GM19099 (cell line): ENCODE measurements around the gene ZNF552.

Experiments
- POLR2A ChIP-seq: IDR thresholded peaks from 3 replicates; pipeline ENCODE4 v1.6.1; 2011; ENCODE audit warnings: low read depth; ENCODE audit not compliant: insufficient read length; ENCODE audit errors: extremely low read depth

ZNF552 gene

DNA sequence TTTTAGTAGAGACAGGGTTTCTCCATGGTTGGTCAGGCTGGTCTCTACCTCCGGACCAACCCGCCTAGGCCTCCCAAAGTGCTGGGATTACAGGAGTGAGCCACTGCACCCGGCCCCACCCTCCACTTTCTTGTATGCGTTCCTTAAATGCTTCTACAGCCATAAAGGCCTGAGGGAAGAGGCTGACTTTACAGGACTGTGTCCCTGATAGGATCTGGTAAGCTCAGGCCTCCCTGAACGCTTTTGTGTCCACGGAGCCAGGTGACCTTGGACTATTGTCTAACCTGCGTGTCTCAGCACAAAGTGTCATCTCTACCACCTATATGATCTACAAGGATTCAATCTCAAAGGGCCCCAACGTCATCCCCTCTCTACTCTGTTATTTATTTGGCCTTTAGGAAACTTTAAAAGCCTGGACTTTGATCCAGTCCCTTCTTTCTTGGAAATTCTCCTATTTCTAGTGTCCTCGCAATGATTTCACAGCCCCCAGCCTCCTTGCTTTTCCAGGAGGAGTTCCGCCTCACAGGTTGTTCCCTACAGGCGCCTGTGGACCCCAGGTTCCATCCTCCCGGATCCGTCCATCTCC lies 701 bp downstream of the ZNF552 start:
- TF ChIP-seq POLR2A, result no peak

DNA sequence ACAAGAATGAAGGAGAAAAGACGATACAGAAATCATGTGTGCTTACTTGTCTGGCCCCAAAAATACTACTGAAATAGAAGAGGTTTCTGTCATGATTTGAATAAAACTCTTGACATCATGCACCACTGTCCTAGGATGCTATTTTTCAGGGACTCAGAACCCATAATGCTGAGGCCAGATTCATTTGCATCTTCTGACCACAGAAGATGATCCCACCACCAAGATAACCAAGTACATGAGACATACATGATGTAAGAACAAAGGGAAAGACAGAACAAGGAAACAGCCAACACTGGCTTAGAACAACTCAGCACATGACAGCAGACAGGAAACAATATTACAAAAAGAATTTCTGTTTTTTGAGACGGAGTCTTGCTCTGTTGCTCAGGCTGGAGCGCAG lies 2.5 kb downstream of the ZNF552 start:
- no peak for TF ChIP-seq POLR2A

DNA sequence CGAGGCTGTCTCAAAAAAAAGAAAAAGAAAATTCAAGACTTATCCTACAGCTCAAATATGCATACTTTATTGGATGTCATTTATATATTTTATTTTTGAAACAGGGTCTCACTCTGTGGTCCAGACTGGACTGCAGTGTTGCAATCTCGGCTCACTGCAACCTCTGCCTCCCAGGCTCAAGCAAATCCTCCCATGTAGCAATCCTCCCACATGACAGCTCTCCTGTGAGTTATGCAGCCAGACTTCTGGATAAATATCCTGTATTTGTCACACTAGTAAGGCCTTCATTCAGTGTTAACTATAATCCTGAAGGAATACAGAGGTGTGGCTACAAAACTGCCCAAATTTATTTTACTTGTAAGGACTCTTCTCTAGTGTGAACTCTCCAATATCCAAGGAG lies 7.2 kb downstream of the ZNF552 start:
- no peak for TF ChIP-seq POLR2A

DNA sequence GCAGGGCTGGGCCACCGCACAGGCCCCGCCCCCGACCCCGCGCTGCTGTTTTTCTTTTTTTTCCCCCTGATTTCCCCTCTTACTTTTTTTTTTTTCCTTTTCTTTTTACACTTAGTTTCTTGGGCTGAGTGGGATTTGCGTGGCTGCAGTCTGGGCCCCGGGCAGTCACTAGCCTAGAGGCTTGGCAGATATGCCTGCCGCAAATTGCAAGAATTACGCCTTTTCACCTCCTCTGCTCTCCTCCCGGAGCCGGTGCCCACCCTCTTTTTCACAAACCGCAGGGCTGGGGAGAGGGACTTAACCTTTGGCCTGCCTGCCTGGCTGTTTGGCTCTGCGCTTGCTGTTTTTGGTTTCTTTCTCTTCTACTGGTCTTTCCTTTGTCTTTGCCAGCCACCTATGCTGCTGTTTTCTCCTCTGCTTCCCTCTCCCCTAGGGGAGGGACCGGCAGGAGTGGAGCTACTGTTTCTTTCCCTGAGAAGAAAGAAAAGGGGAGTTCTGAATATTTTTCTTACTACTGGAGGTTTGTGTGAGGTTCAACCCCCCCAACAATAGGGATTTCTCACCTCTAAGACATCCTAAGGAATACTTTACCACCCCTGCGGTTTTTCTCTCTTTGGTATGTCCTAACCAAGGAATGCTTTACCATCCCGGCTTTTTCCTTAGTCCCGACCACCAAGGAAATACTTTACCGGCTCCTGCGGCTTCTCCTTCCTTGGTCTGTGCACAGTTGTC lies 11.0 kb downstream of the ZNF552 start:
- no peak for TF ChIP-seq POLR2A

DNA sequence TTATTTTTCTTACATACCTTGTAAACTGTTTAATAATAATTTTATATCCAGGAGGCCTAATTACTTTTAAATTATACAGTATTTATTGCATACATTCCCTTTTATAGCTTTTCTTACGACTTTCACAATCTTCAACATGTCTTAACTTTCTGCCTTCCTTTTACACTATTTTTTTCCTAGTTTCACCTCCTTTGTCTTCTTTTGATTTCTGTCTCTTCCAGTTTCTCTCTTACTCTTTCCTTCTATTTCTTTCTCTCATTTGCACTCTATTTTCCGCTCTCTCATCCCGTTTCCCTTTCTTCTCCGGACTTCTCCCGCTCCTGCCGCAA lies 11.5 kb downstream of the ZNF552 start:
- no peak for TF ChIP-seq POLR2A

DNA sequence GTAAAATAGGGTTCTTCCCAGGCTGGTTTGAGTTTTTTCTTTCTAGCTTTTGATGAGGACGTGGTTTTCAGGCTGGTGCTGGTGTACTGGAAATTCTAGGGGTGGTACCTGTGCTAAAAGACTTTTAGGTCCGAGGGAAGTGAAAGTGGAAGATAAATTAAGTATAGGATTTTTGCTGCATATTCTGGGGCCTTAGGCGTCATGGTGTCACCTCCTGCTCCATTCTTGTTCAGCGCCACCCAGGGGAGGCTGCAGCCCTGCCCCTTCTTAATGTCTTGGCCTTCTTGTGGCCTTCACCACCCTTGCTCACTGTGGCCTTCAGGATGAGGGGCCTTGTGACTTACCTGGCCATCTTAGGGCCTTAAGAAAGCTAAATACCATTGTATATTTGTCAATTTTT lies 12.4 kb downstream of the ZNF552 start:
- TF ChIP-seq POLR2A, result no peak

DNA sequence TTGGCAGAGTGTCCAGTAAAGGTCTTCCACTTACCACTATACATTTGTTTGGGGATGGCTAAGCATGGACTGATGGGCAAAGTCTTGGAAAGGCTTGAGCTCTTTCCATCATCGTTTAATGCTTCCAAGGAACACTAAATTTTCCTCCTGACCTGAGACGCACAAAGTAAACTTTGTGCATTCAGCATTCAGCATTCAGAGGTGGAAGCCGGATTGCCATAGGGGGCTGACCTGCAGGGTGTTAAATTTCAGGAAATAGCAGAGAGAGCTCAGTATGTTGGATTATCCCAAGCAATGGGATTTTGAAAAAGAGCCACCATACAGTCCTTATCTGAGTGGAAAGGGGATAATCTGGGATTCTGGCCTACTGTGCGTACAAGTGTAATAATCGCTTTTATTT lies 14.0 kb downstream of the ZNF552 start:
- TF ChIP-seq POLR2A, result no peak

DNA sequence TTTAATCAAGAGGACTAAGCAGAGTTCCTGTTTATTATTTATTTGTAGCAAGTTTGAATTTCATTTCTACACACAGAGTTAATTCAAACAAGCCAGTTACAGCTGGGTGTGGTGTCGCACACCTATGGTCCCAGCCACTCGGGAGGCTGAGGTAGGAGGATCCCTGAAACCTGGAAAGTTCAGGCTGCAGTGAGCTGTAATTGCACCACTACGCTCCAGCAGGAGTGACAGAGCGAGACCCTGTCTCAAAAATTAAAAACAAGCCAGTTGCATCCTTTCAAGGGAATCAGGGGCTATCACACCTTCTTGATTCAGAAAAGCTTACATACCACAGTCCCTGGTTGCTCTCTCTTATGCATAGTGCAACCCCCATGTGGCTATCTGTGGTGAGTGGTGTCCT lies 25.4 kb downstream of the ZNF552 start:
- TF ChIP-seq POLR2A, result no peak

DNA sequence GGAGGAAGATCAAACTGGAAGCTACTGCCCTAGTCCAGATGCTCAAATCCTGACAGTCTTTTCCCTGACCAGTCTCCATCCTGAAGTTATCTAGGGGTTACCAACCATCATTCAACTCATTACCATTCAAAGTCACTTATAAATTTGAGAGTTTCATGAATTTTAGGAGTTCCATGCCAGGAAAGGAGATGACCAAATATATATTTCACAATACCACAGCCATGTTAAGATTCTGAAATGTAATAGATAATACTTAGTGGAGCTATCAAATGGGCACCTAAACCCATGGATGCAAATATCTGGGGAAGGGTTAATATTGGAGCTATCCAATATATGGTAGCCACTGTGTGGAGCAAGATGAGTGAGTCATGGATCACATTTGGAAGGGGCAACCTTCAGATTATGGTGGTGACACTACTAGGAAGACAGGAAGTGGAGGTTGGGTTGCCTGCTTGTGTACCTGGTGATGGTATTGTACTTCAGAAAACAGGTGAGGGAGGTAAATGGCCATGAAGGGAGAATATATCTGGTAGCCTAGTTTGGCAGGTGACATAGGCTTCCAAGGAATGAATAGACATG lies 26.5 kb downstream of the ZNF552 start:
- TF ChIP-seq POLR2A, result no peak

DNA sequence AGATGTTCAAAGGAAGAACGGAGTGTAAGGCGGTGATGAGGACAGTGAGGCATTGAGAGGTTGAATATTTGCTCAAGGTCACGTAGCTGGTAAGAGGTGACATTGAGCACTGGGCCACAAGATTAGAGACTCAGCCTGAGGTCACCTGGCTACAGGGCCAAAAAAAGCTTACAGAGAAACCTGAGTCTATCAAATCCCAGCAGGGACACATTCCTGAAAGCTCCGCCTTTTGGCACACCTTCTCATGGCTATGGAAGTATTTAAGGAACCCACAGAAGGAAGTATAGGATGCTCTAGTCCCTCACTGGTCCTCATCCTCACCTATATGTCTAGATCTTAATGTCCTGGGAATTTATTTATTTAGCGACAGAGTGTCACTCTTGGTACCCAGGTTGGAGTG lies 27.8 kb downstream of the ZNF552 start:
- TF ChIP-seq POLR2A, result no peak

DNA sequence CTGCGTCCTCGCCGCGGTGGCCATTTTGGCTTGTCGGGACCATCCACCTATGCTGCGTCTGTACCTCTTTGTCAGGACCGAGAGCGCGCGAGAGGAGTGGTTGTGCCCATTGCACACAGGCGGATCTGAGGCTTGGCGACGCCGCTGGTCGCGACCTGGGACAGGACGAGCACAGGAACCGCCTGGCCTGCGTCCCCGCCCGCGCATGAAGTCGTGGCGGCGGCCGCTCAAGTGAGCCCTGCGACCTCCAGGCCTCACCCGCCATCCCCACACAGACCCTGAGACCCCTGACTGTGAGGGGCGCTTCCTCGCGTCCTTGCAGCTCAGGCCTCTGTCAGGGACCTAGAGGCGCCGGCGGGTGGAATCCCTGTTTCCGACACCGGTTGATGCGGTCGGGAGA lies 28.4 kb downstream of the ZNF552 start:
- no peak for TF ChIP-seq POLR2A

DNA sequence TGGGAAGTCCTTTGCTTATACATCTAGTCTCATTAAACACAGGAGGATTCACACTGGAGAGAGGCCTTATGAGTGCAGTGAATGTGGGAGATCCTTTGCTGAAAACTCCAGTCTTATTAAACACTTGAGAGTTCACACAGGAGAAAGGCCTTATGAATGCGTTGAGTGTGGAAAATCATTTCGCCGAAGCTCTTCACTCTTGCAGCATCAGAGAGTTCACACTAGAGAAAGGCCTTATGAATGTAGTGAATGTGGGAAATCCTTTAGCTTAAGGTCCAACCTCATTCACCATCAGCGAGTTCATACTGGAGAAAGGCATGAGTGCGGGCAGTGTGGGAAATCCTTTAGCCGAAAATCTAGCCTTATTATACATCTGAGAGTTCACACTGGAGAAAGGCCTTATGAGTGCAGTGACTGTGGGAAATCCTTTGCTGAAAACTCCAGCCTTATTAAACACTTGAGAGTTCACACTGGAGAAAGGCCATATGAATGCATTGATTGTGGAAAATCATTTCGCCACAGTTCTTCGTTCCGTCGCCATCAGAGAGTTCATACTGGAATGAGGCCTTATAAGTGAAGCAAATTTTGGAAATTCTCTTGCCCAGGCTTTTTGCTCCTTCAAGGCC lies 35.4 kb downstream of the ZNF552 start:
- TF ChIP-seq POLR2A, result no peak

DNA sequence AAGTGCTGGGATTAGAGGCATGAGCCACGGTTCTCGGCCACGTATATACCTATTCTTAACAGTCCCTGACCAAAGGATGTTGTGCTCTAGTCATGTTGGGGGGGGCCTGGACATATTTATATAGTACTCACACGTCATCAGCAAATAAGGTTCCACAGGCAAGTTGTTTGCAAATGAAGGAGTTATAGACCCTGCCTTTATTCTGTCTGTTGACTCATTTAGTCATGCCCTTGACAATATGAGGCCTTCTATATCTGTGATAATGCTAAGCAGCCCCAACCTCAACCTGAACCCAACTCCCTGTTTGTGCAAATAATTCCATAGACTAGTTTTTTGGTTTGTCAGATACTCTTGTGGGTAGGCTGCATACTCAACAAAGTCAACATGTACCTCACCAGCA lies 36.4 kb downstream of the ZNF552 start:
- TF ChIP-seq POLR2A, result no peak

DNA sequence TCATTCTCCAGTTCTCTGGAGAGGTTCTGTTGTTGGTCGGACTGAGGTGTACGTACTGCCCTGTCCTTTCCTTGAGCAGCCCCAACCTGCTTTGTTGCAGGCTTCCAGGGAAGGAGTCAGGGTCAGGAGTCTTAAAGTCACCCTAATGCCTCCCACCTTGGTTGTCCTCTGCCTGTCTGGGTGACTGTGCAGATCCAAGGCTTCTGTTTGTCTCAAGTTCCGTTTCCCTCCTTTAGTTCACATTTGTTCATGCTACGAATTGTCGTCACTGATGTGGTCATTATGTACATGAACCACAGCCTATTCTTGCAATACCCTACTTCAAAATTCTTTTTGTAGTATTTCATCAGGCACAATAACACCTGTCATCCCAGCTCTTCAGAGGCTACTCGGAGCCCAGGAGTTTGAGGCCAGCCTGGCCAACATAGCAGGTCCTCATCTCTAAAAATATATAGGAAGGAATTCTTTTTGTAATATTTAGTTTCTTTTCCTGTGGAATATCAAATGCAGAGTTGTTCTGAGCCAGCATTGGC lies 37.9 kb downstream of the ZNF552 start:
- TF ChIP-seq POLR2A, result no peak

DNA sequence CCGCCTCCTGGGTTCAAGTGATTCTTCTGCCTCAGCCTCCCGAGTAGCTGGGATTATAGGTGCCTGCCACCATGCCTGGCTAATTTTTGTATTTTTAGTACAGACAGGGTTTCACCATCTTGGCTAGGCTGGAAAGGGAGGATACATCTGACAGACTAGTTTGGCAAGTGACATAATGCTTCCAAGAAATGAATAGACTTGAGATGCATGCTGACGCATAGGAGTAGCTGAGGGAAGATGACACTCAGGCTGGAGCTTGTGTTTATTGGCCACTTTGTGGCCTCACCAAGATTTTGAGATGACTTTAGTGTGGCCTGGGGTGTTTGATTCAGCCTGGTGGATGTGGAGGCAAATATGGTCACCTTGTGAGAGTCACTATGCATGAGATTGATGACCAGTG lies 41.2 kb downstream of the ZNF552 start:
- TF ChIP-seq POLR2A, result no peak

DNA sequence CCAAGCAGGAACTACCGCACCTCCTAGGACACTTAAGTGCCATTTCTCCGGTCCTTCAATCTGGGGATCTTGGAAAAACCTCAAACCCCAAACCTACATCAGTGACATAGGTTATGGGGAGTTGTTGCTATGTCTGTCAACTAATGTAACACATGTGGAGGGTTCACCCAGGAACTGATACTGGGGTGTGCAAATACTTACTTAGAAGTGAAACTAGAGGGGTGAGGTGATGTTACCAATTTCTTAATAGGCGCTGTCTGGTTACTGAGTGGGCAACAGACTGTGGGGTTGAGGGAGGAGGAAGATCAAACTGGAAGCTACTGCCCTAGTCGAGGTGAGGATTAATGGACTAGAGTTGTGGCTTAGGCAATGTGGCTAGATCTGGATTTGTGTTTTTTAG lies 43.3 kb downstream of the ZNF552 start:
- TF ChIP-seq POLR2A, result no peak
